Measurements from ENCODE around the gene USP3. TPM values are rescaled to one million over a fixed set of nuclear protein-coding genes. Genes with fewer than 3 reads are reported as not detected.

Gene USP3
- total RNA-seq, 1 donor from 2014 or later, result 22.0 TPM

- ATAC-seq, result no peak
- DNase-seq (ENCODE audit: low spot score), result no peak
Measured at GRCh38 chr15:63638839-63639238, 134.4 kb downstream of the USP3 start.

GRCh38 chr15:63640146-63640545 is 135.8 kb downstream of the USP3 start:
- ATAC-seq (no peak), DNase-seq (ENCODE audit: low spot score) (no peak)

Other genes with a start within 250 kb of the USP3 start
- gene APH1B, start 227.0 kb upstream of the USP3 start, total RNA-seq, result 3.3 TPM
- 0.28 TPM for gene CA12, start 122.7 kb upstream of the USP3 start, total RNA-seq
- 0.53 TPM for gene FBXL22, start 92.8 kb downstream of the USP3 start, total RNA-seq

Data from left lobe of liver (tissue), 2 donors.